ENCODE results near the gene GARIN5B.
A peak's percentile ranks its signal among the peaks of the same experiment; 100 is the strongest.

Gene GARIN5B

GRCh38 chr19:55387736-55388497 is 24.9 kb upstream of the GARIN5B start:
- TF ChIP-seq CTCF (IDR thresholded peaks at IDR 0.05; ENCODE audit: control insufficient read depth, extremely low read depth, insufficient read depth) = no peak
- DNase-seq (ENCODE audit: low read depth) = no peak
- H3K4me3 ChIP-seq (ENCODE audit: low read depth, low read length) = peak overlapping the region; percentile 89

GRCh38 chr19:55386493-55386971 is 23.5 kb upstream of the GARIN5B start:
- TF ChIP-seq CTCF (IDR thresholded peaks at IDR 0.05; ENCODE audit: control insufficient read depth, extremely low read depth, insufficient read depth) = no peak
- DNase-seq (ENCODE audit: low read depth) = no peak
- H3K4me3 ChIP-seq (ENCODE audit: low read depth, low read length) = peak overlapping the region; percentile 89

GRCh38 chr19:55385724-55386492 is 22.8 kb upstream of the GARIN5B start, which contains the start of gene RPL28:
RPL28 (plus strand) TSS chr19:55385932; CDS start chr19:55386358, 426 bp downstream.
- DNase-seq (ENCODE audit: low read depth) = peak; percentile 92
- no peak for TF ChIP-seq CTCF (IDR thresholded peaks at IDR 0.05; ENCODE audit: control insufficient read depth, extremely low read depth, insufficient read depth)

GRCh38 chr19:55384920-55385723 is 22.1 kb upstream of the GARIN5B start:
- TF ChIP-seq CTCF (IDR thresholded peaks at IDR 0.05; ENCODE audit: control insufficient read depth, extremely low read depth, insufficient read depth) = no peak
- DNase-seq (ENCODE audit: low read depth) = peak; percentile 82
- H3K4me3 ChIP-seq (ENCODE audit: low read depth, low read length) = peak overlapping the region; percentile 89

More at GRCh38 chr19:55385724-55386492, 22.8 kb upstream of the GARIN5B start, which contains the start of gene RPL28:
- peak within 1 kb of the TSS; percentile 89 for H3K4me3 ChIP-seq (ENCODE audit: low read depth, low read length)

- H3K4me3 ChIP-seq (ENCODE audit: low read depth, low read length) = peak within 1 kb of the TSS; percentile 89
- no peak for TF ChIP-seq CTCF (IDR thresholded peaks at IDR 0.05; ENCODE audit: control insufficient read depth, extremely low read depth, insufficient read depth)
- DNase-seq (ENCODE audit: low read depth) = no peak
Measured at GRCh38 chr19:55384131-55384919, 21.3 kb upstream of the GARIN5B start, which contains the start of gene TMEM238. TMEM238 (minus strand) TSS chr19:55384292; CDS start chr19:55384259, 33 bp downstream.

Data from LNCaP clone FGC (cell line).